Transverse colon (tissue), 4 donors: ENCODE data around the gene IDI1. TPM values are rescaled to one million over a fixed set of nuclear protein-coding genes. Genes with fewer than 3 reads are reported as not detected.

Source experiments
- DNase-seq: peaks from one replicate; pipeline ENCODE4 v3.0.0-alpha.2; 2019
- H3K27ac ChIP-seq, 4 donors: fragments of 200-600 bp; sonication (generic); 2 replicates each; pipeline ENCODE4 v1.5.1; 2016 to 2018; ENCODE audit warnings: inconsistent platforms in 4 of 4
- H3K27me3 ChIP-seq: fragments of 200-600 bp; sonication (generic); 2 replicates; pipeline ENCODE4 v1.5.1; 2017; ENCODE audit warnings: inconsistent platforms
- H3K36me3 ChIP-seq, 4 donors: fragments of 200-600 bp; sonication (generic); 2 replicates each; pipeline ENCODE4 v1.5.1; 2017 to 2019; ENCODE audit warnings: inconsistent platforms in 4 of 4
- H3K4me1 ChIP-seq, 4 donors: fragments of 200-600 bp; sonication (generic); 2 replicates each; pipeline ENCODE4 v1.5.1; 2017 to 2020; ENCODE audit warnings: inconsistent platforms in 4 of 4
- H3K4me3 ChIP-seq, 4 donors: fragments of 200-600 bp; sonication (generic); 1 replicate in 1 of 4; 2 replicates in 3 of 4; pipeline versions ENCODE4 v1.5.1 to v1.6.1; 2017 to 2019; ENCODE audit warnings: inconsistent platforms in 4 of 4
- H3K9me3 ChIP-seq, 2 donors: fragments of 200-600 bp; sonication (generic); 2 replicates each; pipeline ENCODE4 v1.5.1; 2017 to 2019; ENCODE audit warnings: inconsistent platforms in 2 of 2
- EP300 ChIP-seq: sonication (generic); formaldehyde crosslinking; IDR thresholded peaks from one replicate; pipeline ENCODE4 v1.6.1; 2017; ENCODE audit warnings: antibody characterized with exemption, low read depth
- POLR2A ChIP-seq: fragments of 450-650 bp; IDR thresholded peaks from one replicate; pipeline ENCODE4 v1.6.1; 2016; ENCODE audit warnings: antibody characterized with exemption, mild to moderate bottlenecking, moderate library complexity
- POLR2AphosphoS5 ChIP-seq, 3 donors: sonication (generic); formaldehyde crosslinking; IDR thresholded peaks; one replicate each; pipeline ENCODE4 v1.6.1; 2016; ENCODE audit warnings: antibody characterized with exemption in 3 of 3
- WGBS, 2 donors: methylation state at CpG; one replicate each; pipeline ENCODE4 v1.1.5; 2018; ENCODE audit warnings: low coverage in 1 of 2; 5-methylcytosine and 5-hydroxymethylcytosine counted together
- in situ Hi-C, 4 donors: fragments of 200-750 bp; cut with MboI; loops; one replicate each; pipeline versions ENCODE4 v1.15.0 to v1.15.1; 2017; ENCODE audit warnings: low sequenced_read_pairs in 3 of 4, low pct_ligation_motif_present in 1 of 4, low pct_unique_long_range_greater_than_20kb in 1 of 4
- intact Hi-C: fragments of 100-400 bp; cut with DNase I; formaldehyde crosslinking; loops from one replicate; pipeline ENCODE4 v1.15.1; 2023; ENCODE audit warnings: low total_unique reads
- total RNA-seq, 4 donors: library from RNA; depleted of rRNA; stranded (reverse); fragments of >200 nt; gene quantifications; one replicate each; pipeline ENCODE4 v1.1.0, GENCODE V29; 2016
- TF ChIP-seq, protein P1 (sequence below), 5 experiments: fragments of 200-600 bp in 3 of 5; fragments of 450-650 bp in 2 of 5; sonication (generic) in 3 of 5; IDR thresholded peaks; 1 replicate in 2 of 5; 2 replicates in 3 of 5; pipeline ENCODE4 v1.5.1; 2016 to 2017; ENCODE audit warnings: antibody characterized with exemption in 5 of 5, inconsistent platforms in 3 of 5, mild to moderate bottlenecking in 2 of 5, moderate library complexity in 1 of 5

The IDI1 gene
- total RNA-seq, 4 donors from 2014 or later: 31.1 to 81.5 (median 57.1) TPM

DNA sequence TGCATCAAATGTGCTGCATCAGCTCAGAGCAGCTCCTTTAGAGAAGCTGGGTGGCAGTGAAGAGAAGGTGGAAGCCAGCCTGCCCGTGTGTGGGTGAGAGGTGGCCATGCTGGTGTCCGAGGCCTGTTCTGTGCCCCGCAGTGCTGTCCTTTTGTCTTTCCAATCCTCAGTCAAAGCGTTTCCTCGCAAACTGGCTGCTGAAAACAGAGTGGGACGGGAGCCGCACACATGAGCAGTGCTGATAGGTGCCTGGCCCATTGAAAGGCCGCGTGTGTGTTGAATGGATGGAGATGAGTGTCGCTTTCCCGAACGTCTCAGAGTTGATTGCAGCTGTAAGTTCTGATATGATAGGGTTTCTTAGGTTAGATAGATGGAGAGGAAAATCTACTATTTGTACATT, 46.6 kb upstream of the IDI1 start:
- no peaks in the 10 kb centered on the region for H3K27me3 ChIP-seq
- H3K4me3 ChIP-seq: no peak overlapping the region
- H3K9me3 ChIP-seq: no peaks in the 10 kb centered on the region
- no peaks in the 10 kb centered on the region for H3K4me1 ChIP-seq
- peaks cover 0 to 45% (median 17%) of the 10 kb centered on the region in 4 donors for H3K36me3 ChIP-seq
- no peak overlapping the region for H3K27ac ChIP-seq
- intact Hi-C loops (no loop called here), in situ Hi-C loops (no loop called here)
- no peak for DNase-seq
- TF ChIP-seq POLR2A: no peak
- no peak for TF ChIP-seq POLR2AphosphoS5 (IDR thresholded peaks at IDR 0.05)
- TF ChIP-seq EP300: no peak
- TF ChIP-seq, protein P1, sequence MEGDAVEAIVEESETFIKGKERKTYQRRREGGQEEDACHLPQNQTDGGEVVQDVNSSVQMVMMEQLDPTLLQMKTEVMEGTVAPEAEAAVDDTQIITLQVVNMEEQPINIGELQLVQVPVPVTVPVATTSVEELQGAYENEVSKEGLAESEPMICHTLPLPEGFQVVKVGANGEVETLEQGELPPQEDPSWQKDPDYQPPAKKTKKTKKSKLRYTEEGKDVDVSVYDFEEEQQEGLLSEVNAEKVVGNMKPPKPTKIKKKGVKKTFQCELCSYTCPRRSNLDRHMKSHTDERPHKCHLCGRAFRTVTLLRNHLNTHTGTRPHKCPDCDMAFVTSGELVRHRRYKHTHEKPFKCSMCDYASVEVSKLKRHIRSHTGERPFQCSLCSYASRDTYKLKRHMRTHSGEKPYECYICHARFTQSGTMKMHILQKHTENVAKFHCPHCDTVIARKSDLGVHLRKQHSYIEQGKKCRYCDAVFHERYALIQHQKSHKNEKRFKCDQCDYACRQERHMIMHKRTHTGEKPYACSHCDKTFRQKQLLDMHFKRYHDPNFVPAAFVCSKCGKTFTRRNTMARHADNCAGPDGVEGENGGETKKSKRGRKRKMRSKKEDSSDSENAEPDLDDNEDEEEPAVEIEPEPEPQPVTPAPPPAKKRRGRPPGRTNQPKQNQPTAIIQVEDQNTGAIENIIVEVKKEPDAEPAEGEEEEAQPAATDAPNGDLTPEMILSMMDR (IDR thresholded peaks at IDR 0.05): no peak
- 91% methylated on average over 12 of the region's 12 CpGs; no CpG with 5 or more reads in 1 of the 2 donors for WGBS, 2 donors

GRCh38 chr10:1094112-1095057, 45.5 kb upstream of the IDI1 start:
- no peak for DNase-seq
- Histone ChIP-seq H3K36me3 (peaks cover 0 to 55% (median 23%) of the 10 kb centered on the region in 4 donors), H3K27ac (no peak overlapping the region), H3K27me3 (no peaks in the 10 kb centered on the region), H3K4me1 (no peaks in the 10 kb centered on the region), H3K4me3 (no peak overlapping the region), H3K9me3 (no peaks in the 10 kb centered on the region)
- WGBS, 2 donors: 91% methylated on average over 9 to 15 of the region's 15 CpGs
- TF ChIP-seq POLR2AphosphoS5 (IDR thresholded peaks at IDR 0.05) (no peak), EP300 (no peak), POLR2A (no peak)
- TF ChIP-seq, protein P1 (IDR thresholded peaks at IDR 0.05): no peak
- intact Hi-C loops: loop anchor here (1.0 kb wide), 1 partner anchor 21 kb away; no protein-coding TSS in a partner anchor
- in situ Hi-C loops: no loop called here

DNA sequence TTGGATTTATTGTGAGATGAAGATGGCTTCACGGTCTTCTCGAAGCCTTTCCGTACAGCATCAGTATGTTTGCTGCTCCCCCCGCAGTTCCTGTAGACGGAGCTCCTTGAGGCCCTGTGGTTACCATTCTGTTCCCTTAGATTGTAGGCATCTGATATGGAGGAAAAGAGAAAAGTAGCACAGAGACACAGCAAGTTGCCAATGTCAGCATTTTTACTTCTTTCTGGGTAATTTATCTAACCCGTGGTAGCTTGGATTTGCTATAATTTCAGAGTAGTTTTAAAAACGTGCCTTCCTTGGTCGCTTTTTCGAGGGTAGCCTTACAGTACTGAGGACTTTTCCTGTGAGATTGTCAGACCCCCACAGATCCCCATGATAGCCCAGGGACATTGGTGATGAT, 44.8 kb upstream of the IDI1 start:
- Histone ChIP-seq H3K9me3 (no peaks in the 10 kb centered on the region), H3K27me3 (no peaks in the 10 kb centered on the region), H3K36me3 (peaks cover 0 to 60% (median 24%) of the 10 kb centered on the region in 4 donors), H3K4me3 (no peak overlapping the region), H3K27ac (no peak overlapping the region), H3K4me1 (no peaks in the 10 kb centered on the region)
- 90 to 95% methylated on average over 7 to 9 of the region's 9 CpGs for WGBS, 2 donors
- DNase-seq: no peak
- intact Hi-C loops: loop anchor here (1.0 kb wide), 1 partner anchor 20 kb away; no protein-coding TSS in a partner anchor
- in situ Hi-C loops: no loop called here
- TF ChIP-seq, protein P1 (IDR thresholded peaks at IDR 0.05): no peak
- no peak for TF ChIP-seq EP300

DNA sequence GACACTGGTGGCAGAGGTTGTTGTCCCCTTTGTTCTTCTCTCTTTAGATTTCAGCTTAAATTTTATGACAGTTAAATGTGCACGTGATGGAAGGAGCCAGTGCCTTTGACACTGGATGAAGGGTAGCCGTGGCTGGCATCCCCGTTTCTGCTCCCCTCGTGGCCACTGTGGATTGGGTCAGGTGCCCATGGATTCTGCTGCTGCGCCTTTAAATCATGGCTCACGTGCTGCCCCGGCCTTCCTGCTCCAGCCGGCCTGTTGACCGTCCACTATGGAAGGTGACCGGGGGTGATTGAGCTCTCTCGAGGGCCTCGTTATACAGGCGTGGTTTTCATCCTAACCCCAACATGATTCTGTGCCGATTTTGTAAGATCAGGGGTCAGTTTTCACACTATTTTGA, 41.8 kb upstream of the IDI1 start:
- Histone ChIP-seq H3K4me3 (no peak overlapping the region), H3K27ac (no peak overlapping the region), H3K27me3 (no peaks in the 10 kb centered on the region), H3K4me1 (no peaks in the 10 kb centered on the region), H3K36me3 (peaks cover 0 to 59% (median 28%) of the 10 kb centered on the region in 4 donors), H3K9me3 (no peaks in the 10 kb centered on the region)
- TF ChIP-seq, protein P1 (IDR thresholded peaks at IDR 0.05): no peak
- TF ChIP-seq EP300: no peak
- no peak for TF ChIP-seq POLR2A
- TF ChIP-seq POLR2AphosphoS5 (IDR thresholded peaks at IDR 0.05): no peak
- no peak for DNase-seq
- in situ Hi-C loops: no loop called here
- intact Hi-C loops: no loop called here
- 91% methylated on average over 14 of the region's 14 CpGs; no CpG with 5 or more reads in 1 of the 2 donors for WGBS, 2 donors
